Measurements from ENCODE around the gene RXYLT1.

DNA sequence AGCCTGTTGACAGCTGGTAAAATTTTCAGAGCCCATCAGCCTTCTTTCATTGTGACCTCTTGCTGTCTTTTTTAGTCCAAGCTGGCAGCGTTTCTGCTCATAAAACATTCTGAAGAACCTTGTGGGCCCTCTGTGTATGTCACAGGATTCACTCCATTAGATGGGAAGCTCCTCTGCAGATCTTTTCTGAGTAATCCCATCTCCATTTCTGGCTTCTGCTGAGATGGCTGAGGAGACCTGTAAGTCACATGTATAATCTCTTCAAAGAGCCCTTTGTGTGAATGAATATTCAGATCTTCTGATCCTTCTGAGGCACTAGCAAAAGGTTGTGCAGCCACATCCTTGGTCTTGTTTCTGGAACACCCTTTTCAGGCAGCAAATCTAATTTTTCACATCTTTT lies 2.8 kb downstream of the RXYLT1 start:
- TF ChIP-seq, protein P1, sequence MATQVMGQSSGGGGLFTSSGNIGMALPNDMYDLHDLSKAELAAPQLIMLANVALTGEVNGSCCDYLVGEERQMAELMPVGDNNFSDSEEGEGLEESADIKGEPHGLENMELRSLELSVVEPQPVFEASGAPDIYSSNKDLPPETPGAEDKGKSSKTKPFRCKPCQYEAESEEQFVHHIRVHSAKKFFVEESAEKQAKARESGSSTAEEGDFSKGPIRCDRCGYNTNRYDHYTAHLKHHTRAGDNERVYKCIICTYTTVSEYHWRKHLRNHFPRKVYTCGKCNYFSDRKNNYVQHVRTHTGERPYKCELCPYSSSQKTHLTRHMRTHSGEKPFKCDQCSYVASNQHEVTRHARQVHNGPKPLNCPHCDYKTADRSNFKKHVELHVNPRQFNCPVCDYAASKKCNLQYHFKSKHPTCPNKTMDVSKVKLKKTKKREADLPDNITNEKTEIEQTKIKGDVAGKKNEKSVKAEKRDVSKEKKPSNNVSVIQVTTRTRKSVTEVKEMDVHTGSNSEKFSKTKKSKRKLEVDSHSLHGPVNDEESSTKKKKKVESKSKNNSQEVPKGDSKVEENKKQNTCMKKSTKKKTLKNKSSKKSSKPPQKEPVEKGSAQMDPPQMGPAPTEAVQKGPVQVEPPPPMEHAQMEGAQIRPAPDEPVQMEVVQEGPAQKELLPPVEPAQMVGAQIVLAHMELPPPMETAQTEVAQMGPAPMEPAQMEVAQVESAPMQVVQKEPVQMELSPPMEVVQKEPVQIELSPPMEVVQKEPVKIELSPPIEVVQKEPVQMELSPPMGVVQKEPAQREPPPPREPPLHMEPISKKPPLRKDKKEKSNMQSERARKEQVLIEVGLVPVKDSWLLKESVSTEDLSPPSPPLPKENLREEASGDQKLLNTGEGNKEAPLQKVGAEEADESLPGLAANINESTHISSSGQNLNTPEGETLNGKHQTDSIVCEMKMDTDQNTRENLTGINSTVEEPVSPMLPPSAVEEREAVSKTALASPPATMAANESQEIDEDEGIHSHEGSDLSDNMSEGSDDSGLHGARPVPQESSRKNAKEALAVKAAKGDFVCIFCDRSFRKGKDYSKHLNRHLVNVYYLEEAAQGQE (IDR thresholded peaks at IDR 0.05; ENCODE audit: insufficient read depth in 1 of 2, low read depth in 2 of 2, low read length in 2 of 2), result no peak
- no peak for TF ChIP-seq POLR2AphosphoS5 (IDR thresholded peaks at IDR 0.05; ENCODE audit: low read depth, low read length)

Data from PFSK-1 (cell line).